Posterior vena cava (tissue), 2 donors: ENCODE results near the gene ADAMTS3. TPM values are rescaled to one million over a fixed set of nuclear protein-coding genes. Genes with fewer than 3 reads are reported as not detected.
"Not testable (repeated sequence)": the region's sequence is repeated elsewhere in the genome, so short reads cannot be mapped to it uniquely, and the experiment has no call there.

Experiments
- DNase-seq: peaks from one replicate; pipeline ENCODE4 v3.0.0-alpha.2; 2020; ENCODE audit warnings: low spot score
- intact Hi-C, 2 donors: fragments of 100-400 bp; cut with DNase I; formaldehyde crosslinking; loops; one replicate each; pipeline versions ENCODE4 v1.14.1 to v1.14.2; 2022 to 2023
- total RNA-seq, 2 donors: library from RNA; stranded (reverse); fragmentation: NEBNext Ultra II Directional; extraction: Animal tissue kit (Norgen Biotek cat#: 25700); gene quantifications; one replicate each; pipeline ENCODE4 v1.2.1, GENCODE V29; 2021
- donor health status: DM: yes; HTN: yes; CAD: no.
- donor health status: DM: yes; HTN: yes; CAD: no.

Gene ADAMTS3
- total RNA-seq, 2 donors from 2014 or later = 3.2 to 6.2 TPM

DNA sequence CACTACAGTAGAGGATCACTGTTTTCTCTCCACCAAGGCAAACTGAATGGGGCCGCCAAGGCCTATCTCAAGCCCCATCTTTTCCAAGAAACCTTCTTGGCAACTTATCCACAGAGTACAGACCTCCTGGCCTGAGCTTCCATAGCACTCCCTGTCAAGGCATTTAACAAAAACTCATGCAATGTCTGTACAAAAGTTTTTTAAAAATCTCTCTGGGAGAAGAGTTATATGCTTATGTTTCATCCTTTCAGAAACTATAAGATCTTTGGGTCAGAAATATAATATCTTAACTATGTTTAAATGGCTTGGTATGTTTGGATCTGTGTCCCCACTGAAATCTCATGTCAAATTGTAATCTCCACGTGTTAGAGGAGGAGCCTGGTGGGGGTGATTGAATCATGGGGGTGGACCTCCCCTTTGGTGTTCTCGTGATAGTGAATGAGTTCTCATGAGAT, 13.6 kb downstream of the ADAMTS3 start:
- intact Hi-C loops = no loop called here
- DNase-seq = no peak

DNA sequence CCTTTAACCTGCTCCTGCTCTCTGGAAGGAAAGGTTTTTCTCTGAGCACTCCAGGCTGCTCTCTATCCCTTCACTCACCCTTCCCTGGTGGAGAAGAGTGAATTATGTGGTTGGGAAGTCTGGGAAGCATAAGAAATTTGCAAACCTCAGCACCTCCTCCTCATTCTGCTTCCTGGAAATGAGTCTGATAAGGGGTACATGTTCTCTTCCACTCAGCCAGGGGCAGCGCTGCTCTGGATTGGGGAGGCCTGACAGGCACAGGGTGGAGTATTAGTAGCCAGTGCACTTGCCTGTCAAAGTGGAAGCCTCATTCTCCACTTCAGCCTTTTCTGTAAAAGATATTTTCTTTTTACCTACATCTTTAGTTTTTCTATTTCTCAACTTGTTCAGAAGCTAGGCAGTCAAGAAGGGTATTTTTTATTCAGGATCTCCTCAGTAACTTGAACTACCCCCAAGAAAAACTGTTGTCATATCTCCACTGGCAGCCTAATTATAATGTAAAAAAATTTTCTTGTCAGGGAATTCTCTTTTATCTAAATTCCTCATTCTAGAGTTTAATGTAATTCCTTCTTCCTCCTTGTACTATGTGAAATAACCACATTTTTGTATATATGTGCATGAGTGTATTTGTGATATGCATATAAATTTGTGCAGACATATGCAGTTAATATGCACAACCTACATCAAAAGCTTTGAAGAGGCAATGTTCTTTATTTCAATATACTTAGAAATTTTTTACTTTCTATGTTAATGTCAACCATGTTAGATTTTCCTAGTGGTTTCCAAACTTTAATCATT, 15.3 kb downstream of the ADAMTS3 start:
- intact Hi-C loops = no loop called here
- no peak for DNase-seq

DNA sequence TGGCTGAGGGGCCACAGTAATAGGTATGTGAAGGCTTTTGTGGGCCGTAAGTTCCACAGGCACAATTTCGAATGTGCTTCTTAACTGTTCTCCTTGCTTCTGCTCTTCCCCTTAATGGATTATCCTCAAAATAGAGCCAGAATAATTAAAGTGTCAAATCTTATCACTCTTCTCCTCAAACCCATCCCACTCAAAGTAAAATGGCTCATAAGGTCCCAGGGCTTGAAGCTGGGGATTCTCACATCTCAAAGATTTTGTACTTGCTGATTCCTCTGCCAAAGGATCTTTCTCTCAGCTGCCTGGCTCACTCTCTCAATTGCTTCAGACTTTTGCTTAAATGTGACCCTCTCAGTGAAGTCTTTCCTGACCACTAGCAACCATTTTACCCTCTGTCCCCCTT, 16.6 kb downstream of the ADAMTS3 start:
- intact Hi-C loops = no loop called here
- DNase-seq = no peak

DNA sequence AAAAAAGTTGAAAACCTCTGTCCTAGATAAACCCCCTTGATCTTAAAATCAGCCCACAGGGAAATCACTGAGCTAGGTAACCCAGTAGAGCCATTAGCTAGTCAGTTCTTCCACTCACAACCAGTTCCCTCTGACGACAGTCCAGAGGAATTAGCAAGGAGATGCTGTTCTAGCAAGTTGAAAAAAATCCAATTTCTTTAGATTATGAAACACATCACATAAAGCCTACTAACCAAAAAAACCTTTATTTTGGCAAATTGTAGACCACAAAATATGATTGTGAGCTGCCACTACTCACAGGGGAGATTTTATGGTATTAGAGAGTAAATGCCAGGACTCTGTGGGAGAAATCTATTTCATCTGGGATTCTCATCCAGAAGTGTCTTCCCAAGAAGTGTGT, 22.6 kb downstream of the ADAMTS3 start:
- DNase-seq = no peak
- intact Hi-C loops = no loop called here

DNA sequence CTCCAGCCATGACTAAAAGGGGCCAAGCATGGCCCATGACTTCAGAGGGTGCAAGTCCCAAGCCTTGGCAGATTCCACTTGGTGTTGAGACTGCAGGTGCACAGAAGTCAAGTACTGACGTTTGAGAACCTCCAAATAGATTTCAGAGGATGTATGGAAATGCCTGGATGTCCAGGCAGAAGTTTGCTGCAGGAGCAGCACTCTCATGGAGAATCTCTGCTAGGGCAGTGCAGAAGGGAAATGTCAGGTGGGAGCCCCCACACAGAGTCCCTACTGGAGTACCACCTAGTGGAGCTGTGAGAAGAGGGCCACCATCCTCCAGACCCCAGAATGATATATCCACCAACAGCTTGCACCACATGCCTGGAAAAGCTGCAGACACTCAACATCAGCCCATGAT, 28.3 kb downstream of the ADAMTS3 start:
- intact Hi-C loops, DNase-seq: not testable (repeated sequence)

DNA sequence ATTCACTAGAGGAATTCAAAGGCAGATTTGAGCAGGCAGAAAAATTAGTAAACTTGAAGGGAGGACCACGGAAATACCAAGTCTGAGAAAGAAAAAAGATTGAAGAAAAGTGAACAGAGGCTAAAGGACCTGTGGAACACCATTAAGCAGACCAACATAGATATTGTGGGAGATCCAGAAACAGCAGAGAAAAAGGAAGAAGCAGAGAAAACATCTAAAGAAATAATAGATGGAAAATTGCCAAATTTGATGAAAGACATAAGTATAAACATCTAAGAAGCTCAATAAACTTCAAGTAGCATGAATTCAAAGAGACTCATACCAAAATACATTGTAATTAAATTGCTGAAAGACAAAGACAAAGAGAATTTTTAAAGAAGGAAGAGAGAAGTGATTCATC, 31.0 kb downstream of the ADAMTS3 start:
- no peak for DNase-seq
- intact Hi-C loops = no loop called here

DNA sequence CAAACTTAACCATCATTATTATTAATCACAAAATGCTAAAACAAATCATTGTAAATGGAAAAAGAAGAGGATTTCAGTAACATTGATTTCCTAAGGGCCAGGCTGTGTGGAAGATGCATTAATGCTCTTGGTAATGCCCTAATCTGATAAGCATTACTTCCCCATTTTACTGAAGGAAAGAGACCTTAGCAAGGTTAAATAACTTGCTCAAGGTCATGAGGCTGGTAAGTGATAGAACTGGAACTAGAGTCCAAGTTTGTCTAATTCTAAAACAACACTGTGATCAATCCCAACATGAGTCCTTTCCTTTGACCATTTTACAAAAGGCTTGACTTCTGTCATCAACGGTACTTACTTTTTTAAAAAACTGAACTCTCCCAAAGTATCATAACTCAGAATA, 32.6 kb downstream of the ADAMTS3 start:
- intact Hi-C loops = no loop called here
- DNase-seq = no peak

DNA sequence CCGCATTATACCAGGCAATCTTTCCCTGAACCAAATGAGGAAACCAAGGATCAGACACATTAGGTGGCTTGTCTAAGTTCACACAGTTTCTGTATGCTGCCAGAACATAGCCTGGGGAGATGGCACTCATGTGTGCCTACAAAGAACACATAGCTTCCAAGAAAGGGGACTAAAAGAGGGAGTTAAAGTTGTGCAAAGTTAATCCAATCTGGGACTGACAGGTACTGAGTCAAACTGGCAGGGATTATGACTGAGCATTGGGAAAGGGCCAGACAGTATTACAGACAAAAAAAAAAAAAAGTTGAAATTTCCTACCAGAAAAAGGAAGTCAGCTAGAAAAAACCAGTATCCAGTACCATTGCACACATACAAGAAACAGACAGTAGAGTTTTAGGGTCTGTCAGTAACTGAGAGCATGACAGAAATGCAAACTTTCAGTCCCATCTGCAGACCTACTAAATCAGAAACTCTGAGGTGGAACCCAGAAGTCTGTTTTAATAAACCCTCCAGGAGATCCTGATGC, 37.2 kb downstream of the ADAMTS3 start:
- no peak for DNase-seq
- intact Hi-C loops = no loop called here

DNA sequence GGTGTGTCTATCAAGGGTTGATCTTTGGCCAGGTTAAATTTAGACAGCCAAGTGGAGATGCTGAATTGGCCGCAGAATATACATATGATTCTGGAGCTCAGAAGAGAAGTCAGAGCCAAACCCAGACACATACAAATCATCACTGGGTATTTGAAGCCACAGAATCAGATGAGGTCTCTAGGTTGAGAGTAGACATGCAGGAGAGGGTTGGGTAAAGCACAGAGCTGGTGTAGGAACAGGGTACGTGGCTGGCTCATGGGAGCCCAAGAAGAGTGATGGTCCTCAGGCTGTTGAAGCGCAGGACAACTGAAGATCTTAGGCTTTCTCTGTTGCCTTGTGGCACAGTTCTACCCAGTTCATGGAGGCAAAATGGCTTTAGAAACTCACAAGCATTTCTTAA, 37.7 kb downstream of the ADAMTS3 start:
- intact Hi-C loops = no loop called here

DNA sequence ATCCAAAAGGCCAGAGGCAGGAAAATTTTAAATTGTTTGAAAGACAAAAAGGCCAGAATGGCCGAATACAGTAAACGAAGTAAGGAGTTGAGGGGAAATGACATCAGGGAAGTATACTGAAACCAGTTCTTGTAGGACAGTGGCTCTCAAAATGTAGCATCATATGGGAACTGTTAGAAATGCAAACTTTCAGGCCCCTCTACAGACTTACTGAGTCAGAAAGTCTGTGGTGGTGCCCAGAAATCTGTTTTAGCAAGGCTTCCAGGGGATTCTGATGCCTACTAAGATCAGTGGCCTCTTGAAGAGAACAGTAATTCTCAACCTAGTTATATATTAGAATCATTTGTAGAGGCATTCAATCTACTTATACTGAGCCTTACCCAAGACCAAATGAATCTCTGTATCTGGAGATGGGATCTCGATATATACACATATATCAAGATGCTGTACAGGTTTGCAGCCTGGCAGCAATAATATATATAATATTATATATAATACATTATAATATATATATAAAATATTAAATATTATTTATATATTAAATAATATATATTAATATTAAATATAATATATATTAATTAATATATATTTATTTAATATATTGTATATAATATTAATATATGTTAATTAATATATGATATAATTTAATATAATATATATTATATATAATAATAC, 39.7 kb downstream of the ADAMTS3 start:
- DNase-seq = no peak
- intact Hi-C loops = no loop called here

More for the DNA sequence above, 37.7 kb downstream of the ADAMTS3 start:
- DNase-seq = no peak

DNA sequence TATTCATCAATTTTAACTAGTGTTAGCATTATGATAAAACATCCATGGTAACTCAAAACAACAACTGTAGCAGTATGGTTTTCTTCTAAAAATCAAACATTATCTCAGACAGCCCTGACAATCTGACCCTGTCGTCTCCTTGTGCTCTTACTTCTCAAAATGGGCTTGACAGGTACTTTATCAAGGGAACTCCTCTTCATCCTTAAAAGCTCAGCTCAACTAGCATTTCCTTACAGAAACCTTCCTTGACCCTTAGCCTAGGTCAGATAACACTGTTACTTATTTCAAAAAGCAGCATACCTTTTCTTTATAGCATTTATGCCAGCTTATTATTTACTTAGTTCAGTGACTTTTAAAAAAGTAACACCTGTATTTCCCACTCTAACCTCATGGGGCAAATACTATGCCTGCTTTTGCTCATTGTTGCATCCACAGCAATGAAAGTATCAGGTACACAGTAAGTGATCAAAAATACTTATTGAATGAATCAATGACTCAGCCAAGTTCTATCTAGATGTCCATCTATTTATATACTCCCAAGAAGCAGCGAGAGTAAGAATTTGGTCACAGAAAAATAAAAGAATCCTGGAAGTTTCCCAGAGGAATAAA, 41.9 kb downstream of the ADAMTS3 start:
- DNase-seq = no peak
- intact Hi-C loops = no loop called here

DNA sequence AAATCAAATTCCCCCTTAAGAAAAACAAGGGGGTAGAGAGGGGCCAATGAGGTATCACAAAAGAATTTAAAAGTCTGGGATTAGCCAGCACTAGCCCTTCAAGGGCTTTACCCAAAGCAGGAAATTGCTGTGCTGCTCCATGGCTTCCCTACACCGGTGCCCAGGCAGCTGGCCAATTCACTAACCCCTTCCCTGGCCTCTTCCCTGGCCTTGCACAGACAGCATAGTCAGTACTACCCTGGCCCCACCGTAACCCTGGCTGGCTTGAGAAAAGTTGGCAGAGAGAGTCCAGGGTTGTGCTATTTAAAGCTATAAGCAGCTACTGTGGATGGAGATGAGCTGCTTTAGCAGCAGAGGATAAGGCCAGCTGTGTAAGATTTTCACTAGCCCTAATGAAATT, 43.1 kb downstream of the ADAMTS3 start:
- no peak for DNase-seq
- intact Hi-C loops = no loop called here

DNA sequence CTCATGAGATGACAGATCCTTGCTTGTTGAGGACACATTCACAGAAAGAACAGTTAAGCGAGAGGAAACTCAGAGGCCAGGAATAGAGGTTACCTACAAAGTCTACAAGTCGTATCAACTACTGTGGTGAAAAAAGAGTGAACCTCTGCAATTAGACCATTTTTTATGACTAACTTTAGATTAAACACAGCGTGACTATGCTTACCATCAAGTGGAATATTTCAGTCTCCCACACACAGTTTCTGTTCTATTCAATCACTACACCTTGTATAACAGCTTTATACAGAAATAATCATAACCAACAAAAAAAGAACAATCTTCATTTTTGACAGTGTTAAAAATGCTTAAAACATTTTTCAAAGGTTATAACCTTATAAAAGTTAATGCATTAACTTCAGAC, 46.6 kb downstream of the ADAMTS3 start:
- intact Hi-C loops = no loop called here

DNA sequence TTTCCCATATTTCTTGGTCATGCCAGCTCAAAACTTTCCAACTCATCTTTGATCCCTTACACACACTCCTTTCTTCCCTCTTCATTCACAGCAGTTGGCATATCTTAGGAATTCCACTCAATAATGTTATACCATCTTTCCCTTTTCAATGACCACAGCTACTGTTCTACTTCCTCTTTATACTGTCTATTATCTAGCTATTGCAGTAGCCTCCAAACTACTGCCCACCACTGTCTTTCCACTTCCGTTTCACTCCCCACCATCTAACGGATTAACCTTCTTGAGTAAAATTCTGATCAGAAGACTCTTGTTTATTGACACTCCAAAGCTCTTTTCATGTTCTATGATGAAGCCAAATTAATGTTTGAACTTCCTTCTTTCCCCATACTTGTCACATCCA, 55.8 kb downstream of the ADAMTS3 start:
- intact Hi-C loops = no loop called here
- no peak for DNase-seq

More for the DNA sequence above, 46.6 kb downstream of the ADAMTS3 start:
- no peak for DNase-seq

DNA sequence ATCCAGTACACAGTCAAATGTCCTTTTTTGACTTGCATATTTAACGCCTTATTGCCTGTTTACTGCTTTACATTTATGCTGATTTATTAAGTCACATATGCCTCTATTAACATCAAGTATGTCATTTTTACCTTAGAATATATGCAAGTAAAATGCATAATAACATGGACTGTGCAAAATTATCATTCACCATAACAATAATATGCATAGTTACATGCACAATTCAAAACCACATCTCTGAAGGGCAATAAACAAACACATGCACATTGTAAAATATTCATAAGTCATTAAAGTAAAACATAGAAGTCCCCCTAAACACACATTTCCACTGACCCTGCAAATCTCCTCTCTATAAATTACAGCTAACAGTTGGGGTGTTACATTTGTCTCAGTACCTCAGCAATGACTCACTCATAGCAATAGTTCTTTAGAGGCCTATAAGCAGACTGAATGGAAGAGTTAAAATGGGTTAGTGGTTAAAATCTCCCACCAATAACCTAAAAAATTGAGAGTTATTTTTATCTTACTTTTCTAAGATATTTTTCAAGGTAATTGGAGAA, 61.1 kb downstream of the ADAMTS3 start:
- intact Hi-C loops = no loop called here
- no peak for DNase-seq

DNA sequence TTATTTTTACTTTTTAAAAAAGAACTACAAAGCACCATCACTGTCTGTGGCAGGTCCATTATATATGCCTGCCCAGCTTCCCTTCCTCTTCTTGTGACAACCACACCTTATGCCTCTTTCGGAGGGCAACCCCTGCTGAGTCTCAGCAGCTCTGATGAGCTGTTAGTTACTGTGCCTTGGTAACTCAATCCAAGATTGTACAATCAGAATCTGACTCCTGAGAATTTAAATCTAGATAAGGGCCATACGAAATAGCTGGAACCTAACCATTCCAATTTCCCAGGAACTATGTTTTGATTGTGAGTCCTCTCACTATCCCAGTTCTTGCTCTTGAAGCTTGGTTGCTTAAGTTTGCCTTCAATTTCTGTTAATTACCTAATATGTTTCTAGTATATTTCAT, 61.9 kb downstream of the ADAMTS3 start:
- DNase-seq = no peak
- intact Hi-C loops = no loop called here

DNA sequence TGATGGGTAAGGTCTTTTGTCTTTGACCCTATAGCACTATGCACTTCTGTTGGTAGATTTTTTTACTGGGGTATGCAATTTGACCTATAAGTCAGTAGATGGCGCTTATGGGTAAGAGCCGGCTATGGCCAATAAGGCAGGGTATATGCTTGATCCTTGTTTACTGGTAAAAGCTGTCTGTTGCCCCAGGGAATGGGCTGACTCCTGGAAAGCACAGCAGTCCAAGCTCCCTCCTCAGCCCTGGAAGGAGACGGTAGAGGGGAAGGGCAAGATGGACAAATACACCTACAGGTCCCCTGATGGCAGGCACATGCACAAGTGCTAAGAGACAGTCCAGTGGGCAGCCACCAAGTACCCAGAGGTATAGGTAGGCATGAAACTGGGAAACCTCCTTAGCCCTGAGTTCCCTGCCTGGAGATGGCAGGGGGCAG, 63.7 kb downstream of the ADAMTS3 start:
- intact Hi-C loops = no loop called here
- no peak for DNase-seq

DNA sequence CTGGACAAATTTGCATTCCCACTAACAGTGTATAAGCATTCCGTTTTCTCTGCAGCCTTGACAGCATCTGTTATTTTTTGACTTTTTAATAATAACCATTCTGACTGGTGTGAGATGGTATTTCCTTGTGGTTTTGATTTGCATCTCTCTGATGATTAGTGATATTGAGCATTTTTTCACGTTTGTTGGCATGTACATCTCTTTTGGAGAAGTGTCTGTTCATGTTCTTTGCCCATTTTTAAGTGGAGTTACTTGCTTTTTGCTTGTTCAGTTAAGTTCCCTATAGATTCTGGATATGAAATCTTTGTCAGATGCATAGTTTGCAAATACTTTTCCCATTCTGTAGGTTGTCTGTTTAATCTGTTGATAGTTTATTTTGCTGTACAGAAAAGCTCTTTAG, 68.8 kb downstream of the ADAMTS3 start:
- intact Hi-C loops = no loop called here
- no peak for DNase-seq

DNA sequence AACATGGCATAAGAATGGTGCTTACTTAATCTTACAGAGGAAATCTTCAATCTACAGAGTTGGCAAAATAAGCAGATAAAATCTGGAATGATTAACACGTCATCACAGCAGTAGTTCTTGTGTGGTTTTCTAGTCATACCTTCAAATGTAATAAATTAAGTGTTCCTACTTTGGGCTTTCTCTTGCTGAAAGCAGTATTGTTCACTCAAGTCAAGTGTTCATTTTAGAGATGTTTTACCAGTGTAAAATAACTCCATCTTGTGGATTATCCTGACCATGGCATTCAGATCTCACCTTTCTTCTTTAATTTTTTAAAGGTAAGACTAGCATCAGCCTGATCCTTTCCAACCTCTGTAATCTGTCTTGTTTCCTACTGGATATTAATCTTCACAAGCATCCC, 72.9 kb downstream of the ADAMTS3 start:
- intact Hi-C loops = no loop called here
- DNase-seq = no peak

DNA sequence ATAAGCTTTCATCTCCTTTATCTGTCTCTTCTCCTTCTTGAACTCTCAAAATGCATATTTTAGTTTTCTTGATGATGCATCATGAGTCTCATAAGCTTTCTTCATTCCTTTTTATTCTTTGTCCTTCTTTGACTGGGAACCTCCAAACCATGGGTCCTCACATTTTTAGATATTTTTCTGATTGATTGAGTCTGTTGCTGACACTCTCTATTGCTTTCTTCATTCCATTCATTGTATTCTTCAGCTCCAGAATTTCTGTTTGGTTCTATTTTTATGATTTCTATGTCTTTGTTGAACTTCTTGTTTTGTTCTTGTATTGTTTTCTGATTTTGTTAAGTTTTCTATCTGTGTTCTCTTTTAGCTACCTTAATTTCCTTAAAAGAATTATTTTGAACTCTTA, 74.9 kb downstream of the ADAMTS3 start:
- no peak for DNase-seq
- intact Hi-C loops = no loop called here
